Activated T-cell treated with anti-CD3 and anti-CD28 coated beads, Interleukin-2, amount 50 U/mL, for 4 hours (primary cell): ENCODE measurements around the gene CLEC4G. TPM values are rescaled to one million over a fixed set of nuclear protein-coding genes. Genes with fewer than 3 reads are reported as not detected.
"Not testable (repeated sequence)": the region's sequence is repeated elsewhere in the genome, so short reads cannot be mapped to it uniquely, and the experiment has no call there.

Experiments
- ATAC-seq, 2 donors: fragments of 200-7000 bp; cut with Tn5 transposase; one replicate each; pipeline ENCODE4 v1.10.0; 2021
- DNase-seq: peaks from one replicate; pipeline ENCODE4 v3.0.0-alpha.2; 2020
- H3K27me3 Mint-ChIP-seq: one replicate; pipeline ENCODE4 v1.8.0; 2021; ENCODE audit warnings: low read depth, mixed read lengths
- H3K36me3 Mint-ChIP-seq: one replicate; pipeline ENCODE4 v1.8.0; 2022; ENCODE audit warnings: mixed read lengths; ENCODE audit not compliant: insufficient read depth
- H3K4me1 Mint-ChIP-seq: one replicate; pipeline ENCODE4 v1.8.0; 2021; ENCODE audit warnings: low read depth, mixed read lengths
- H3K4me3 Mint-ChIP-seq: one replicate; pipeline ENCODE4 v1.8.0; 2021; ENCODE audit warnings: mild to moderate bottlenecking, moderate library complexity, mixed read lengths
- H3K9me3 Mint-ChIP-seq: one replicate; pipeline ENCODE4 v1.8.0; 2021; ENCODE audit warnings: mixed read lengths
- total RNA-seq, 3 donors: library from RNA; stranded (reverse); gene quantifications; one replicate each; pipeline ENCODE4 v1.2.1, GENCODE V29; 2021

Gene CLEC4G, protein sequence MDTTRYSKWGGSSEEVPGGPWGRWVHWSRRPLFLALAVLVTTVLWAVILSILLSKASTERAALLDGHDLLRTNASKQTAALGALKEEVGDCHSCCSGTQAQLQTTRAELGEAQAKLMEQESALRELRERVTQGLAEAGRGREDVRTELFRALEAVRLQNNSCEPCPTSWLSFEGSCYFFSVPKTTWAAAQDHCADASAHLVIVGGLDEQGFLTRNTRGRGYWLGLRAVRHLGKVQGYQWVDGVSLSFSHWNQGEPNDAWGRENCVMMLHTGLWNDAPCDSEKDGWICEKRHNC
- not detected for total RNA-seq

DNA sequence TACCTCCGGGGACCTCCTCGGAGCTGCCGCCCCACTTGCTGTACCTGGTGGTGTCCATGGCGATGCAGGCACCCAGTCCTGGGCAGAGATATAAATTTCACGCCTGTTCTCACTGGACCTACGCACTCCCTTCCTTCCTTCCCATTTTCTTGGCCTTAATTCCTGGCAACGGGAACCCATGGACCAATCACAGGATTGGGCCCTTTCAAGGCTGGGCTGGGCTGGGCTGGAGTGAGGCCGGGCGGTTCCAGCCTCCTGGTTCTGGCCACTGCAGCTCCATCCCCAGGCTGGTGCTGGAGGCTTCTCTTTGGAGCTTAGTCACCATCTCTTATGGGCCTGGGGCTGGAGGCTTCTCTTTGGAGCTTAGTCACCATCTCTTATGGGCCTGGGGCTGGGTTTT lies at the start of gene CLEC4G:
CLEC4G (minus strand) TSS at position 66 of the 400 bp plus-strand sequence; CDS start at position 58, 8 bp downstream.
- Mint-ChIP-seq H3K4me1 (peaks cover 15% of the 10 kb centered on the region), H3K4me3 (no peak within 1 kb of the TSS), H3K27me3 (peaks cover 52% of the 10 kb centered on the region), H3K36me3 (no peaks in the 10 kb centered on the region), H3K9me3 (peaks cover 4% of the 10 kb centered on the region)
- no peak for DNase-seq
- no peak for ATAC-seq

DNA sequence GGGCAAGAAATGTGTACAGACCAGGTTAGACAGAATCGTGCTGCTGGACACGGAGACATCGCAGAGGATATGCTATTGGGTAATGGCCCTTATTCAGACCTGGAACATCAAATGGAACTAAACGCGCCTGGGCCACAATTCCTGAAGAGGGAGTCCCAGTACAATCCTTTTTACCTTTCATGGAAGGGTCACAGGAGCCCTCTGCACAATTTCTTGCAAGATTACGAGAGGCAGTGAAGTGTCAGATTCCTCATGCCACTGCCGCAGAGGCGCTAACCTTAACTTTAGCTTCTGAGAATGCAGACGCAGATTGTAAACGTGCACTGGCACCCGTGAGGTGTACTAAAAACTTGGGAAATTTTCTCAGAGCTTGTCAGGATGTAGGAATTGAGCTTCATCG lies 49.2 kb upstream of the CLEC4G start:
- no peaks in the 10 kb centered on the region for H3K4me1 Mint-ChIP-seq
- H3K4me3 Mint-ChIP-seq: no peak overlapping the region
- DNase-seq (no peak), ATAC-seq (no peak)
- H3K36me3 Mint-ChIP-seq: no peaks in the 10 kb centered on the region
- H3K27me3 Mint-ChIP-seq: peaks cover 24% of the 10 kb centered on the region
- no peaks in the 10 kb centered on the region for H3K9me3 Mint-ChIP-seq

DNA sequence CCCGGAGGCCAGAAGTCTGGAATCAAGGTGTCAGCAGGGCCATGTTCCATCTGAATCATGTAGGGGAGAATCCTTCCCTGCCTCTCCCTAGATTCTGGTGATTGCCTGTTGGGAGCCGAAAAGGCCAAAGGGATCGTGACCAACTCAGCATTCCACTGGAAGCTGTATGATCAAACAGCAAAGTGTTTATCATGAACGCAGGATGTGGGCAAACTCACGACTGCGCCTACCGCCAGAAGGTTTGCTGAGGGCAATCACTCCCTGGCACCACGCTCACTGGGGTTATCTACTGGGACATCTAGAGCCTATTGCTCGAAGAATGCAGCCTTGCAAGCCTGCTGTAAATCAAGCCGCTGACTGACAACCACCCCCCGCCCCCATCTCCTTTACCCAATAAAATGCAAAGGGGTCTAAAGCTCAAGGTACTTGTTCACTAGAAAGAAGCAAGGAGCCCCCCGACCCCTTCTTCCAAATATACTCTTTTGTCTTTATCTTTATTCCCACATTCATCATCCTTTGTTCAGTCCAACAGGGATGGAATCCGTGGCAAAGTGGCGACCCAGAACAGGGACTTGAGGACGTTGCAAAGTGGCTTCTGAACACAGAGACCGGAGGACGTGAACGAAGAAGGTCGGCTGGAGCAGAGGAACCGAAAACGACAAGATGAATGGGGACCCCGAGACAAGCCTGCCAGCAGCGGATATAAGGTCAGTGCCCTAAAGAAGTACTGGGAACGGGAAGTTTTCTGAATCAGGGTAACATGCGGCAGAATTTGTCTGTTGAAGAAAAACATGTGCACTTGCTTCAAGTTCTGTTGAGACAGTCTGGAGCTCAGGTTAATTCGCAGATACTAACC lies 47.9 kb upstream of the CLEC4G start:
- Mint-ChIP-seq H3K9me3 (no peaks in the 10 kb centered on the region), H3K36me3 (no peaks in the 10 kb centered on the region), H3K27me3 (peaks cover 21% of the 10 kb centered on the region), H3K4me3 (no peak overlapping the region), H3K4me1 (no peaks in the 10 kb centered on the region)
- no peak for DNase-seq
- ATAC-seq: no peak

DNA sequence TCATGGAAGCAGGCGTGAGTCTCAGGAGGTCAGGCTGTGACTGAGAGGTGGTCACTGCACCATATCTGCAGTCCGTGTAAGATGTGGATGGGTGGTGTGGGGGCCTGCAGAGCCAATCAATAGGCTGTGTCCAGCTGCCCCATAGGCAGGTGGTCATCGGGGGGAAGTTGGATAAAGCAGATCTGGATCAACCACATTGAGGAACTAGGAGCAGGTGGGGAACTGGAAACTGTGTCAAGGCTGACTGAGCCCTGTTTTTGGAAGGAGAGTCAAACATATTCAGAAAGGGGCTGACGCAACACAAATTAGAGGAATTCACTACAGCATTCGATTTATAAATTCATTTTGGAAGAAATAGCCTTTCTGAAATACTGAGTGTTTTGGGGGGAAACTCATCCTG lies 46.2 kb upstream of the CLEC4G start:
- peaks cover 12% of the 10 kb centered on the region for H3K27me3 Mint-ChIP-seq
- ATAC-seq: no peak

DNA sequence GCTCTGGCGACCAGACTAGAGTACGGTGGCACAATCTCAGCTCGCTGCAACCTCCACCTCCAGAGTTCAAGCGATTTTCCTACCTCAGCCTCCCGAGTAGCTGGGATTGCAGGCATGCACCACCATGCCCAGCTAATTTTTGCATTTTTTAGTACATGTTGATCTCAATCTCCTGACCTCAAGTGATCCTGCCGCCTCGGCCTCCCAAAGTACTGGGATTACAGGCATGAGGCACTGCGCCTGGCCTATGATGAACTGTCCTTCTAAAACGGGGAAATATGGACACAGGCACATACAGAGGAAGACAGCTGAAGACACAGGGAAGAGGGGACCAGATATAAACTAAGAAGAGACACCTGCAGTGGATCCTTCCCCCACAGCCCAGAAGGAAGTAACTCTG lies 43.9 kb upstream of the CLEC4G start:
- DNase-seq (no peak), ATAC-seq (no peak)
- Mint-ChIP-seq H3K9me3 (no peaks in the 10 kb centered on the region), H3K4me3 (no peak overlapping the region), H3K4me1 (peaks cover 19% of the 10 kb centered on the region), H3K27me3 (peaks cover 6% of the 10 kb centered on the region), H3K36me3 (no peaks in the 10 kb centered on the region)

More for the DNA sequence above, 46.2 kb upstream of the CLEC4G start:
- H3K4me1 Mint-ChIP-seq: peaks cover 3% of the 10 kb centered on the region
- no peaks in the 10 kb centered on the region for H3K9me3 Mint-ChIP-seq
- no peak overlapping the region for H3K4me3 Mint-ChIP-seq
- DNase-seq: no peak
- H3K36me3 Mint-ChIP-seq: no peaks in the 10 kb centered on the region

DNA sequence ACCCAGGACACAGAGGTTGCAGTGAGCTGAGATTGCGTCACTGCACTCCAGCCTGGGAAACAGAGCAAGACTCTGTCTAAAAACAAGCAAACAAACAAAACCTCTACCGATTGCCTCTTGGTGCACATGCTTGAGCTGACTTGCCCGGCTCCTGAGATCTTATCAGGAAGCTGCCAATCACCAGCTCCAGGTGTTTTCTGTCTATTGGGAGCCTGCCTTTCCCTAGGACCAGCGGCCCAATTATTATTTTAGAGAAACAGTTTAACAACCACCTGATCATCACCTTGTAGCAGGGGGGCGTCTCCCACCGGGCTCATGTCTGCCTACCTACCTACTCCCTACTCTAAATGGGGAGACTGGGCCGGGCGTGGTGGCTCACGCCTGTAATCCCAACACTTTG lies 41.9 kb upstream of the CLEC4G start:
- H3K27me3 Mint-ChIP-seq: peaks cover 2% of the 10 kb centered on the region
- ATAC-seq (no peak), DNase-seq (no peak)
- H3K9me3 Mint-ChIP-seq: no peaks in the 10 kb centered on the region
- H3K4me1 Mint-ChIP-seq: peaks cover 19% of the 10 kb centered on the region
- H3K4me3 Mint-ChIP-seq: no peak overlapping the region
- H3K36me3 Mint-ChIP-seq: no peaks in the 10 kb centered on the region

DNA sequence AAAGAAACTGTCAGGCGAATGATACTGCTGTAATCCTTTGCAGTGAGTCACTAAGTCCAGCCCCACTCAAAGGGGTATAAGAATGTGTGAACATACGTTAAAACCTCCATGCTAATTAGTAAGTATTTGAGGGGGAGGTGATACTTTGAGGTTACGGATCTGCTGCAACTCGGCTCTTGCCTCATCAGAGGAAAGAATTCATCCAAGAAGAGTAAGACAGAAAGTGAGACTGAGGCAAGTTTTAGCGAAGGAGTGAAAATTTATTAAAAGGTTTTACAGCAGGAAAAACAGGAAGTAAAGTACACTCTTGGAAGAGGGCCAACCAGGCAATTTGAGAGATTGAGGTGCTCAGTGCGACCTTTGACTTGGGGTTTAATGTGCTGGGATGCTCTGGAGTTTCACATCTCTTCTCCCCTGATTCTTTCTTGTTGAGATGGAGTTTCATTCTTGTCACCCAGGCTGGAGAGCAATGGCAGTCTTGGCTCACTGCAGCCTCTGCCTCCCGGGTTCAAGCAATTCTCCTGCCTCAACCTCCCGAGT lies 40.9 kb upstream of the CLEC4G start:
- DNase-seq (no peak), ATAC-seq (peak; percentile 98 to 99)
- Mint-ChIP-seq H3K36me3 (no peaks in the 10 kb centered on the region), H3K4me1 (peaks cover 19% of the 10 kb centered on the region), H3K9me3 (no peaks in the 10 kb centered on the region), H3K4me3 (peak overlapping the region; percentile 40), H3K27me3 (peaks cover 5% of the 10 kb centered on the region)

DNA sequence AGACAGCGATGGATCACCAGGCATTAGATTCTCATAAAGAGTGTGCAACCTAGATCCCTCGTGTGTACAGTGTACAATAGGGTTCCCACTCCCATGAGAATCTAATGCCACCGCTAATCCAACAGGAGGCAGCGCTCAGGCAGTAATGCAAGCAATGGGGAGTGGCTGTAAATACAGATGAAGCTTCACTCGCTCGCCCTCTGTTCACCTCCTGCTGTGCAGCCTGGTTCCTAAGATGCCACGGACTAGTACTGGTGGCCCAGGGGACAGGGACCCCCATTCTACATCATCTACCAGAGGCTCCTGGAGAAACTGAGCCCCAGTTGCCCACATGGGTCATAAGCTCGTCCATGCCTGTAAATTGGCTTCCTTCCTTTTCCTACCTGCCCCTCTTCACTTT lies 39.2 kb upstream of the CLEC4G start:
- Mint-ChIP-seq H3K4me1 (peaks cover 19% of the 10 kb centered on the region), H3K4me3 (no peak overlapping the region), H3K9me3 (no peaks in the 10 kb centered on the region), H3K36me3 (no peaks in the 10 kb centered on the region), H3K27me3 (peaks cover 10% of the 10 kb centered on the region)
- ATAC-seq (no peak), DNase-seq (no peak)

DNA sequence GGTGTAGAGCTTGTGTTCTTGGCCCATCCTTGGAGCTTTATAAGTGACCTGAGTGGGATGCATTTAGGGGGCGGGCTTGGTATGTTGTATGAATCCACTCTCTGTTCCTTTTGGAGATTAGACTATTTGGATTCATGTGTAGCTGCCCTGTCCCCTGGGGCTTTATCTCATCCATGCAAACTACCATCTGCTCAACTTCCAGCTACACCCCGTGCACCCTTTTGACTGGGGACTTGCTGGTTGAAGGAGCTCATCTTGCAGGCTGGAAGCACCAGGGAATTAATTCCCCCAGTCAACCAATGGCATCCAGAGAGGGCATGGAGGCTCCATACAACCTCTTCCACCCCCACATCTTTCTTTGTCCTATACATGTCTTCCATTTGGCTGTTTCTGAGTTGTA lies 37.3 kb upstream of the CLEC4G start:
- no peaks in the 10 kb centered on the region for H3K9me3 Mint-ChIP-seq
- peaks cover 10% of the 10 kb centered on the region for H3K27me3 Mint-ChIP-seq
- H3K36me3 Mint-ChIP-seq: no peaks in the 10 kb centered on the region
- no peak overlapping the region for H3K4me3 Mint-ChIP-seq
- H3K4me1 Mint-ChIP-seq: peaks cover 19% of the 10 kb centered on the region
- ATAC-seq (no peak), DNase-seq (no peak)

DNA sequence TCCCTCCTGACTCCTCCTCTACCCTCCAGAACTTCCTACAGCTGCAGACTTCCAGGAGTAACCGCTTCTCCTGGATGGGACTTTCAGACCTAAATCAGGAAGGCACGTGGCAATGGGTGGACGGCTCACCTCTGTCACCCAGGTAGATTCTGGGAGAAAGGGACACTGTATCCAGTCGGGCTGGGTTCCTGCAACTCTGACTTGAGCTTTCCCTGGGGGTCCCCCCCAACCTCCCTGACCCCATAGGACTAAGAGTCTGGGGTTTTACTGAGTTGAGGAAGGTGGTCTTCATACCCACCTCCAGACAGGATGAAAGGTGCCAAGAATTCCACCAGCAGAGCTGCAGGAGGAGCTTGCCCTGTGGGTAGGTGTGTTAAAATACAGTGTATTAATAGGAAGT lies 35.6 kb upstream of the CLEC4G start:
- DNase-seq: no peak
- ATAC-seq: no peak
- no peaks in the 10 kb centered on the region for H3K36me3 Mint-ChIP-seq
- peaks cover 14% of the 10 kb centered on the region for H3K27me3 Mint-ChIP-seq
- no peaks in the 10 kb centered on the region for H3K9me3 Mint-ChIP-seq
- no peak overlapping the region for H3K4me3 Mint-ChIP-seq
- peaks cover 16% of the 10 kb centered on the region for H3K4me1 Mint-ChIP-seq

DNA sequence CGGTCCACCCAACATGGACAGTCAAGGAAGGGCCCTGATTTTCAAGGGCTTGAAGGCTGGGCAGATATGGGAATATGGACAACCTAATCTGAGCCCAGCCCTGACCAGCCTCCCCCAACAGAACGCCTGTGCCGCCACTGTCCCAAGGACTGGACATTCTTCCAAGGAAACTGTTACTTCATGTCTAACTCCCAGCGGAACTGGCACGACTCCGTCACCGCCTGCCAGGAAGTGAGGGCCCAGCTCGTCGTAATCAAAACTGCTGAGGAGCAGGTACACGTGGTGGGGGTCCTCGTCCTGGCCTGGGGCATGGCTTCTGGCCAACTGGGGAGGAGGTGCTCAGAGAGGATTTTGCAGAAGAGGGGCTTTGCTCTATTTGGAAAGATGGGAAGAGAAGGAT lies 34.6 kb upstream of the CLEC4G start:
- no peak for ATAC-seq
- H3K4me3 Mint-ChIP-seq: no peak overlapping the region
- no peaks in the 10 kb centered on the region for H3K9me3 Mint-ChIP-seq
- H3K27me3 Mint-ChIP-seq: peaks cover 16% of the 10 kb centered on the region
- DNase-seq: no peak
- H3K4me1 Mint-ChIP-seq: peaks cover 10% of the 10 kb centered on the region
- no peaks in the 10 kb centered on the region for H3K36me3 Mint-ChIP-seq

DNA sequence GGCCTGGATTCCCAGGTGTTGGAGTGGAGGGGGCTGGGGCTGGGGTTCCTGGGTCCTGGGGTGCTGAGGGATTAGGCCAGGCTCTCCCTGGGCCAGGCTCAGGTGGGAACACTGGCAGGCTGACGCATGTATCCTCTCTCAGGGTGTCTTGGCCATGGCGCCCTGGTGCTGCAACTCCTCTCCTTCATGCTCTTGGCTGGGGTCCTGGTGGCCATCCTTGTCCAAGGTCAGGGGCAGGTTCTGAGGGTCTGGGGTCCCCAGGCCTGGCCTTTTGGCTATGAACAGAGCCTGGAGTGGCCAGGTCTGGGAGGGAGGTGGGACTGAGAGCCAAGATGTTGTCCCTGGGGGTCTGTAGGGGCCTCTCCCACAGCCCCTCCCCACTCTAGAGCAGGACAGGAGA lies 33.1 kb upstream of the CLEC4G start:
- DNase-seq, ATAC-seq, H3K4me3 Mint-ChIP-seq, H3K9me3 Mint-ChIP-seq, H3K36me3 Mint-ChIP-seq, H3K4me1 Mint-ChIP-seq: not testable (repeated sequence)
- peaks cover 14% of the 10 kb centered on the region for H3K27me3 Mint-ChIP-seq

DNA sequence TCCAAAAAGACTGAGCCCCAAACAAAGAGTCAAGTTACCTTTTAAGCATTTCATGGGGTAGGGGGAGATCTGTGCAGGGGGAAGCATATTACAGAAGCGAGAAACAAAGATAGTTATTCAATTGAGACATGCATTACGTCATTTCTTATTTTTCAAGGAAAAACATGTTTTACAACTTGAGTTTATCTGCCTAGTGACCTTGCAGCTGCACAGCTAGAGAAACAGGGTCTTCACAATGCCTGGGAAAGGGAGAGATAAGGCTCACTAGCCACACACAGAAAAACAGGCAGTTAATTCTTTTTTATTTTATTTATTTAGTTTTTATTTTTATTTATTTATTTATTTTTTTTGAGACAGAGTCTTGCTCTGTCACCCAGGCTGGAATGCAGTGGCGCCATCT lies 32.2 kb upstream of the CLEC4G start:
- ATAC-seq, H3K9me3 Mint-ChIP-seq, H3K4me3 Mint-ChIP-seq, H3K36me3 Mint-ChIP-seq, H3K4me1 Mint-ChIP-seq, DNase-seq: not testable (repeated sequence)
- H3K27me3 Mint-ChIP-seq: peaks cover 19% of the 10 kb centered on the region

DNA sequence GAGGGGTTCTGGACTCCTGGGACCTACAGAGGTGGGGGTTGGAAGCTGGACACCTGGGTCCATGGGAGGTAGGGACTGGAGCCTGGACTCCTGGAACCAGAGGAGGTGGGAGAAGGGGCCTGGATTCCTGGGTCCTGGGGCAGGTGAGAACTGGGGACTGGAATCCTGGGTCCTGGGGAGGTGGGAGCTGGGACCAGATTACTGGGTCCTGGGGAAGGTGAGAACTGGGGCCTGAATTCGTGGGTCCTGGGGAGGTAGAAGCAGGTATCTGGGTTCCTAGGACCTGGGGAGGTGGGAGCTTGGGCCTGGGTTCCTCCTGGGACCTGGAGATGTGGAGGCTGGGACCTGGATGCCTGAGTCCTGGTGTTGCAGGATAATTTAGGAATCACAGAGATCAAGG lies 31.8 kb upstream of the CLEC4G start:
- Mint-ChIP-seq H3K4me3 (no peak overlapping the region), H3K27me3 (peaks cover 19% of the 10 kb centered on the region), H3K9me3 (peaks cover 11% of the 10 kb centered on the region), H3K4me1 (peaks cover 6% of the 10 kb centered on the region), H3K36me3 (peaks cover 6% of the 10 kb centered on the region)
- DNase-seq: no peak
- ATAC-seq: no peak
